ENCODE data around the gene EPB41L1.

GRCh38 chr20:36225666-36226065, 71.1 kb downstream of the EPB41L1 start:
- no peak for TF ChIP-seq CTBP1 (IDR thresholded peaks at IDR 0.05; ENCODE audit: borderline replicate concordance)
- no peak for TF ChIP-seq ZNF384 (IDR thresholded peaks at IDR 0.05)
- no peak for TF ChIP-seq SUZ12 (IDR thresholded peaks at IDR 0.05)
- no peak for TF ChIP-seq FOXA1 (IDR thresholded peaks at IDR 0.05)
- no peak for TF ChIP-seq TARDBP (IDR thresholded peaks at IDR 0.05)
- no peak for TF ChIP-seq ELF4 (IDR thresholded peaks at IDR 0.05)
- TF ChIP-seq SP1 (IDR thresholded peaks at IDR 0.05), result no peak
- TF ChIP-seq ARNT (IDR thresholded peaks at IDR 0.05), result no peak
- TF ChIP-seq FOXM1 (IDR thresholded peaks at IDR 0.05; ENCODE audit: borderline replicate concordance), result no peak
- no peak for TF ChIP-seq BHLHE40 (IDR thresholded peaks at IDR 0.05; ENCODE audit: borderline replicate concordance)
